SJSA1 (cell line): ENCODE measurements around the gene ATAD1. TPM values are rescaled to one million over a fixed set of nuclear protein-coding genes. Genes with fewer than 3 reads are reported as not detected.

Source experiments
- total RNA-seq: library from RNA; depleted of rRNA; stranded (reverse); fragments of >200 nt; shearing (Covaris generic); gene quantifications from 2 replicates; pipeline ENCODE4 v1.2.3, GENCODE V29; 2014; rRNA removed

The ATAD1 gene
- total RNA-seq, 1 experiment from 2014 or later: 63.7 TPM

Other genes starting within 250 kb of the ATAD1 start
- gene PAPSS2, start 158.3 kb downstream of the ATAD1 start, total RNA-seq: 53.9 and 76.3 TPM in 2 replicates
- 0.05 and 0.81 TPM in 2 replicates for gene KLLN, start 45.3 kb upstream of the ATAD1 start, total RNA-seq
- 39.2 and 53.7 TPM in 2 replicates for gene PTEN, start 45.4 kb upstream of the ATAD1 start, total RNA-seq